ENCODE measurements around the gene DCAF11.

Gene DCAF11

GRCh38 chr14:24160850-24161804, 46.5 kb downstream of the DCAF11 start, which contains the start of gene IRF9:
IRF9 (plus strand) TSS chr14:24161265; CDS start chr14:24162145, 880 bp downstream.
- H3K4me1 ChIP-seq (ENCODE audit: control insufficient read depth, insufficient read depth, low read length) = peaks cover 5% of the 10 kb centered on the region
- ChIA-PET POLR2A (interaction anchor here (0.7 to 3.8 kb wide), 19 partner anchors 9 to 110 kb away, joined by 3 to 44 read pairs (median 8); partner anchors contain the start of genes CHMP4A, DCAF11, EMC9 and IPO4), CTCF (interaction anchor here (0.7 to 3.9 kb wide), 32 partner anchors 10 to 149 kb away, joined by 3 to 34 read pairs (median 4); partner anchors contain the start of genes DCAF11, EMC9, IPO4 and NRL)
- H3K36me3 ChIP-seq (ENCODE audit: control insufficient read depth in 2 of 2, insufficient read depth in 1 of 2, low read length in 2 of 2) = peaks cover 19 to 75% of the 10 kb centered on the region in 2 experiments
- H3K27ac ChIP-seq (ENCODE audit: extremely low read depth, low read depth, low read length) = 0 out of 2 replicates have a peak within 1 kb of the TSS, but pooled peaks have one; percentile 13
- peak within 1 kb of the TSS; percentile 46 for H3K4me3 ChIP-seq (ENCODE audit: low read depth, low read length)
- H3K9me3 ChIP-seq (ENCODE audit: control insufficient read depth, insufficient read depth, low read depth, low read length) = no peaks in the 10 kb centered on the region
- TF ChIP-seq ZNF596 (tag by site-specific recombination; IDR thresholded peaks at IDR 0.05) (no peak), ZNF37A (tag by site-specific recombination; IDR thresholded peaks at IDR 0.05) (no peak), SALL2 (tag by site-specific recombination; IDR thresholded peaks at IDR 0.05; ENCODE audit: borderline replicate concordance) (no peak), ZNF544 (tag by site-specific recombination; IDR thresholded peaks at IDR 0.05) (no peak), ZFP3 (tag by site-specific recombination; IDR thresholded peaks at IDR 0.05; ENCODE audit: low read depth) (no peak), HOXC10 (CRISPR knock-in tag; IDR thresholded peaks at IDR 0.05) (no peak), ZNF16 (tag by site-specific recombination; IDR thresholded peaks at IDR 0.05; ENCODE audit: low read depth) (no peak), ZNF140 (tag by site-specific recombination; IDR thresholded peaks at IDR 0.05) (no peak), ZNF529 (tag by site-specific recombination; IDR thresholded peaks at IDR 0.05; ENCODE audit: insufficient replicate concordance) (no peak), GLI4 (tag by site-specific recombination; IDR thresholded peaks at IDR 0.05) (no peak), ZNF341 (tag by site-specific recombination; IDR thresholded peaks at IDR 0.05; ENCODE audit: low read depth) (no peak), ZNF639 (tag by site-specific recombination; IDR thresholded peaks at IDR 0.05) (peak; percentile 79; the same call in 1 of the 2 replicates), ZBTB44 (tag by site-specific recombination; IDR thresholded peaks at IDR 0.05) (no peak), GLI2 (tag by site-specific recombination; IDR thresholded peaks at IDR 0.05; ENCODE audit: borderline replicate concordance, low read depth) (no peak), ZBTB7A (tag by site-specific recombination; IDR thresholded peaks at IDR 0.05; ENCODE audit: low read depth) (no peak), ZNF2 (tag by site-specific recombination; IDR thresholded peaks at IDR 0.05) (peak; percentile 89), ZNF768 (tag by site-specific recombination; IDR thresholded peaks at IDR 0.05) (no peak), ZNF416 (tag by site-specific recombination; IDR thresholded peaks at IDR 0.05) (no peak), KLF1 (tag by site-specific recombination; IDR thresholded peaks at IDR 0.05) (peak; percentile 78), ZFP37 (tag by site-specific recombination; IDR thresholded peaks at IDR 0.05) (no peak), ZNF704 (tag by site-specific recombination; IDR thresholded peaks at IDR 0.05) (no peak), ZNF701 (tag by site-specific recombination; IDR thresholded peaks at IDR 0.05) (peak; percentile 89), ZNF645 (tag by site-specific recombination; IDR thresholded peaks at IDR 0.05) (no peak), ZFHX2 (tag by site-specific recombination; conservative IDR thresholded peaks at IDR 0.05) (peak; percentile 55), ZBTB17 (tag by site-specific recombination; IDR thresholded peaks at IDR 0.05) (peak; percentile 92), EGR2 (tag by site-specific recombination; IDR thresholded peaks at IDR 0.05; ENCODE audit: low read depth) (peak; percentile 56), ZNF174 (tag by site-specific recombination; IDR thresholded peaks at IDR 0.05) (no peak), ZBTB6 (tag by site-specific recombination; IDR thresholded peaks at IDR 0.05) (no peak; the same call in 1 of the 2 replicates)
- TF ChIP-seq, protein P1, sequence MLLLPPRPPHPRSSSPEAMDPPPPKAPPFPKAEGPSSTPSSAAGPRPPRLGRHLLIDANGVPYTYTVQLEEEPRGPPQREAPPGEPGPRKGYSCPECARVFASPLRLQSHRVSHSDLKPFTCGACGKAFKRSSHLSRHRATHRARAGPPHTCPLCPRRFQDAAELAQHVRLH (tag by site-specific recombination; IDR thresholded peaks at IDR 0.05) = no peak
- TF ChIP-seq, protein P2, sequence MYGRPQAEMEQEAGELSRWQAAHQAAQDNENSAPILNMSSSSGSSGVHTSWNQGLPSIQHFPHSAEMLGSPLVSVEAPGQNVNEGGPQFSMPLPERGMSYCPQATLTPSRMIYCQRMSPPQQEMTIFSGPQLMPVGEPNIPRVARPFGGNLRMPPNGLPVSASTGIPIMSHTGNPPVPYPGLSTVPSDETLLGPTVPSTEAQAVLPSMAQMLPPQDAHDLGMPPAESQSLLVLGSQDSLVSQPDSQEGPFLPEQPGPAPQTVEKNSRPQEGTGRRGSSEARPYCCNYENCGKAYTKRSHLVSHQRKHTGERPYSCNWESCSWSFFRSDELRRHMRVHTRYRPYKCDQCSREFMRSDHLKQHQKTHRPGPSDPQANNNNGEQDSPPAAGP (tag by site-specific recombination; IDR thresholded peaks at IDR 0.05) = peak; percentile 94
